Measurements from ENCODE around the gene GGACT.
"Not testable (repeated sequence)": the region's sequence is repeated elsewhere in the genome, so short reads cannot be mapped to it uniquely, and the experiment has no call there.

Gene GGACT

GRCh38 chr13:100525453-100526317 lies 62.9 kb downstream of the GGACT start:
- H3K27me3 ChIP-seq (ENCODE audit: control insufficient read depth in 2 of 2, insufficient read depth in 2 of 2, low read length in 2 of 2) = no peaks in the 10 kb centered on the region
- H3K36me3 ChIP-seq (ENCODE audit: control insufficient read depth in 2 of 2, insufficient read depth in 2 of 2, low read length in 2 of 2) = peaks cover 14 to 29% of the 10 kb centered on the region in 2 donors
- no peaks in the 10 kb centered on the region for H3K4me1 ChIP-seq (ENCODE audit: control insufficient read depth in 2 of 2, insufficient read depth in 2 of 2, low read length in 2 of 2)
- no peaks in the 10 kb centered on the region for H3K9me3 ChIP-seq (ENCODE audit: control insufficient read depth in 2 of 2, low read length in 2 of 2)
- H3K27ac ChIP-seq (ENCODE audit: low read depth in 2 of 2, low read length in 2 of 2) = no peak overlapping the region
- no peak overlapping the region for H3K9ac ChIP-seq (ENCODE audit: low read depth in 1 of 2, low read length in 2 of 2)
- H3K4me3 ChIP-seq (ENCODE audit: low read length in 2 of 2) = no peak overlapping the region

- not testable (repeated sequence) for H3K9ac ChIP-seq (ENCODE audit: low read depth in 1 of 2, low read length in 2 of 2); H3K27me3 ChIP-seq (ENCODE audit: control insufficient read depth in 2 of 2, insufficient read depth in 2 of 2, low read length in 2 of 2); H3K4me1 ChIP-seq (ENCODE audit: control insufficient read depth in 2 of 2, insufficient read depth in 2 of 2, low read length in 2 of 2); H3K9me3 ChIP-seq (ENCODE audit: control insufficient read depth in 2 of 2, low read length in 2 of 2); H3K4me3 ChIP-seq (ENCODE audit: low read length in 2 of 2); H3K27ac ChIP-seq (ENCODE audit: low read depth in 2 of 2, low read length in 2 of 2)
- peaks cover 14 to 20% of the 10 kb centered on the region in 2 donors for H3K36me3 ChIP-seq (ENCODE audit: control insufficient read depth in 2 of 2, insufficient read depth in 2 of 2, low read length in 2 of 2)
These were observed 63.9 kb downstream of the GGACT start for GRCh38 chr13:100524688-100525087.

GRCh38 chr13:100523981-100524386 lies 64.6 kb downstream of the GGACT start:
- no peaks in the 10 kb centered on the region for H3K4me1 ChIP-seq (ENCODE audit: control insufficient read depth in 2 of 2, insufficient read depth in 2 of 2, low read length in 2 of 2)
- no peak overlapping the region for H3K4me3 ChIP-seq (ENCODE audit: low read length in 2 of 2)
- no peaks in the 10 kb centered on the region for H3K9me3 ChIP-seq (ENCODE audit: control insufficient read depth in 2 of 2, low read length in 2 of 2)
- no peak overlapping the region for H3K27ac ChIP-seq (ENCODE audit: low read depth in 2 of 2, low read length in 2 of 2)
- no peaks in the 10 kb centered on the region for H3K27me3 ChIP-seq (ENCODE audit: control insufficient read depth in 2 of 2, insufficient read depth in 2 of 2, low read length in 2 of 2)
- H3K9ac ChIP-seq (ENCODE audit: low read depth in 1 of 2, low read length in 2 of 2) = no peak overlapping the region
- peaks cover 12 to 16% of the 10 kb centered on the region in 2 donors for H3K36me3 ChIP-seq (ENCODE audit: control insufficient read depth in 2 of 2, insufficient read depth in 2 of 2, low read length in 2 of 2)

GRCh38 chr13:100523411-100523810 lies 65.2 kb downstream of the GGACT start:
- Histone ChIP-seq H3K9ac (ENCODE audit: low read depth in 1 of 2, low read length in 2 of 2) (no peak overlapping the region), H3K4me3 (ENCODE audit: low read length in 2 of 2) (no peak overlapping the region), H3K4me1 (ENCODE audit: control insufficient read depth in 2 of 2, insufficient read depth in 2 of 2, low read length in 2 of 2) (no peaks in the 10 kb centered on the region), H3K27ac (ENCODE audit: low read depth in 2 of 2, low read length in 2 of 2) (no peak overlapping the region), H3K9me3 (ENCODE audit: control insufficient read depth in 2 of 2, low read length in 2 of 2) (no peaks in the 10 kb centered on the region), H3K27me3 (ENCODE audit: control insufficient read depth in 2 of 2, insufficient read depth in 2 of 2, low read length in 2 of 2) (no peaks in the 10 kb centered on the region), H3K36me3 (ENCODE audit: control insufficient read depth in 2 of 2, insufficient read depth in 2 of 2, low read length in 2 of 2) (peaks cover 8 to 12% of the 10 kb centered on the region in 2 donors)

GRCh38 chr13:100522618-100523309 lies 65.8 kb downstream of the GGACT start:
- no peaks in the 10 kb centered on the region for H3K27me3 ChIP-seq (ENCODE audit: control insufficient read depth in 2 of 2, insufficient read depth in 2 of 2, low read length in 2 of 2)
- H3K27ac ChIP-seq (ENCODE audit: low read depth in 2 of 2, low read length in 2 of 2) = no peak overlapping the region
- no peaks in the 10 kb centered on the region for H3K9me3 ChIP-seq (ENCODE audit: control insufficient read depth in 2 of 2, low read length in 2 of 2)
- H3K9ac ChIP-seq (ENCODE audit: low read depth in 1 of 2, low read length in 2 of 2) = no peak overlapping the region
- peaks cover 1 to 4% of the 10 kb centered on the region in 2 donors for H3K4me1 ChIP-seq (ENCODE audit: control insufficient read depth in 2 of 2, insufficient read depth in 2 of 2, low read length in 2 of 2)
- no peak overlapping the region for H3K4me3 ChIP-seq (ENCODE audit: low read length in 2 of 2)
- peaks cover 3 to 8% of the 10 kb centered on the region in 2 donors for H3K36me3 ChIP-seq (ENCODE audit: control insufficient read depth in 2 of 2, insufficient read depth in 2 of 2, low read length in 2 of 2)

- Histone ChIP-seq H3K36me3 (ENCODE audit: control insufficient read depth in 2 of 2, insufficient read depth in 2 of 2, low read length in 2 of 2) (peaks cover 0 to 7% of the 10 kb centered on the region in 2 donors), H3K27ac (ENCODE audit: low read depth in 2 of 2, low read length in 2 of 2) (no peak overlapping the region), H3K27me3 (ENCODE audit: control insufficient read depth in 2 of 2, insufficient read depth in 2 of 2, low read length in 2 of 2) (no peaks in the 10 kb centered on the region), H3K4me1 (ENCODE audit: control insufficient read depth in 2 of 2, insufficient read depth in 2 of 2, low read length in 2 of 2) (peaks cover 9% of the 10 kb centered on the region in 2 donors), H3K9me3 (ENCODE audit: control insufficient read depth in 2 of 2, low read length in 2 of 2) (no peaks in the 10 kb centered on the region), H3K9ac (ENCODE audit: low read depth in 1 of 2, low read length in 2 of 2) (no peak overlapping the region), H3K4me3 (ENCODE audit: low read length in 2 of 2) (no peak overlapping the region)
These were observed 66.6 kb downstream of the GGACT start for GRCh38 chr13:100521851-100522617.

- Histone ChIP-seq H3K4me3 (ENCODE audit: low read length in 2 of 2) (no peak overlapping the region), H3K4me1 (ENCODE audit: control insufficient read depth in 2 of 2, insufficient read depth in 2 of 2, low read length in 2 of 2) (peaks cover 9% of the 10 kb centered on the region in 2 donors), H3K27me3 (ENCODE audit: control insufficient read depth in 2 of 2, insufficient read depth in 2 of 2, low read length in 2 of 2) (no peaks in the 10 kb centered on the region), H3K36me3 (ENCODE audit: control insufficient read depth in 2 of 2, insufficient read depth in 2 of 2, low read length in 2 of 2) (peaks cover 0 to 3% of the 10 kb centered on the region in 2 donors), H3K27ac (ENCODE audit: low read depth in 2 of 2, low read length in 2 of 2) (no peak overlapping the region), H3K9me3 (ENCODE audit: control insufficient read depth in 2 of 2, low read length in 2 of 2) (no peaks in the 10 kb centered on the region), H3K9ac (ENCODE audit: low read depth in 1 of 2, low read length in 2 of 2) (no peak overlapping the region)
These were observed 67.4 kb downstream of the GGACT start for GRCh38 chr13:100520936-100521850.

GRCh38 chr13:100519626-100520025 lies 69.0 kb downstream of the GGACT start:
- H3K4me3 ChIP-seq (ENCODE audit: low read length in 2 of 2) = no peak overlapping the region
- H3K9me3 ChIP-seq (ENCODE audit: control insufficient read depth in 2 of 2, low read length in 2 of 2) = no peaks in the 10 kb centered on the region
- peaks cover 9% of the 10 kb centered on the region in 2 donors for H3K4me1 ChIP-seq (ENCODE audit: control insufficient read depth in 2 of 2, insufficient read depth in 2 of 2, low read length in 2 of 2)

GRCh38 chr13:100518394-100519062 lies 70.1 kb downstream of the GGACT start:
- H3K9me3 ChIP-seq (ENCODE audit: control insufficient read depth in 2 of 2, low read length in 2 of 2) = no peaks in the 10 kb centered on the region
- H3K36me3 ChIP-seq (ENCODE audit: control insufficient read depth in 2 of 2, insufficient read depth in 2 of 2, low read length in 2 of 2) = peaks cover 0 to 4% of the 10 kb centered on the region in 2 donors
- no peak overlapping the region for H3K9ac ChIP-seq (ENCODE audit: low read depth in 1 of 2, low read length in 2 of 2)
- H3K4me3 ChIP-seq (ENCODE audit: low read length in 2 of 2) = no peak overlapping the region
- peaks cover 9% of the 10 kb centered on the region in 2 donors for H3K4me1 ChIP-seq (ENCODE audit: control insufficient read depth in 2 of 2, insufficient read depth in 2 of 2, low read length in 2 of 2)
- H3K27me3 ChIP-seq (ENCODE audit: control insufficient read depth in 2 of 2, insufficient read depth in 2 of 2, low read length in 2 of 2) = no peaks in the 10 kb centered on the region
- H3K27ac ChIP-seq (ENCODE audit: low read depth in 2 of 2, low read length in 2 of 2) = no peak overlapping the region

More at GRCh38 chr13:100519626-100520025, 69.0 kb downstream of the GGACT start:
- Histone ChIP-seq H3K27ac (ENCODE audit: low read depth in 2 of 2, low read length in 2 of 2) (no peak overlapping the region), H3K9ac (ENCODE audit: low read depth in 1 of 2, low read length in 2 of 2) (no peak overlapping the region), H3K27me3 (ENCODE audit: control insufficient read depth in 2 of 2, insufficient read depth in 2 of 2, low read length in 2 of 2) (no peaks in the 10 kb centered on the region), H3K36me3 (ENCODE audit: control insufficient read depth in 2 of 2, insufficient read depth in 2 of 2, low read length in 2 of 2) (peaks cover 0 to 4% of the 10 kb centered on the region in 2 donors)
